Loucy (cell line): ENCODE data around the gene TMIE.

ENCODE experiments used
- EZH2phosphoT487 ChIP-seq: fragments of 200-600 bp; IDR thresholded peaks from 2 replicates; pipeline ENCODE4 v1.6.1; 2018; ENCODE audit warnings: antibody characterized with exemption, mild to moderate bottlenecking, moderate library complexity, borderline replicate concordance
- TF ChIP-seq, protein P1 (sequence below): fragments of 200-600 bp; sonication (generic); conservative IDR thresholded peaks from 2 replicates; pipeline ENCODE4 v1.5.1; 2014; ENCODE audit warnings: mild to moderate bottlenecking, antibody characterized with exemption, low read length

DNA sequence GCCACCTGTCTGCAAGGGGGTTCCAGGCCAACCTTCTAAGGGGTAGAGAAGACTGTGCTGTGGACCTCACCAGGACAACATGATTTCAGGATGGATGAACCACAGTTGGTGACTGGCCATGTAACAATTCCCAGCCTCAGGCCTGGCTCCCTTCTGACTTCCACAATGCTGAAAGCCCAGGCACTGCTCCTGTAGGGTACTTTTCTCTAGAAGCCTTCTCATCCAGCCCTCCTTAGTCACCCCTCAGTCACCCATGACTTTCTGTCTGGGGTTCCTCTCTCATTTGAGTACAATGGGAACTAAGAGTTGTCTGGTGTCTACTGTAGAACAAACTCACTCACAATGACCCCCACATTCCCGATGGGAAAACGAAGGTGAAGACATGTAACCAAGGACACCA is 16.3 kb upstream of the TMIE start:
- TF ChIP-seq, protein P1, sequence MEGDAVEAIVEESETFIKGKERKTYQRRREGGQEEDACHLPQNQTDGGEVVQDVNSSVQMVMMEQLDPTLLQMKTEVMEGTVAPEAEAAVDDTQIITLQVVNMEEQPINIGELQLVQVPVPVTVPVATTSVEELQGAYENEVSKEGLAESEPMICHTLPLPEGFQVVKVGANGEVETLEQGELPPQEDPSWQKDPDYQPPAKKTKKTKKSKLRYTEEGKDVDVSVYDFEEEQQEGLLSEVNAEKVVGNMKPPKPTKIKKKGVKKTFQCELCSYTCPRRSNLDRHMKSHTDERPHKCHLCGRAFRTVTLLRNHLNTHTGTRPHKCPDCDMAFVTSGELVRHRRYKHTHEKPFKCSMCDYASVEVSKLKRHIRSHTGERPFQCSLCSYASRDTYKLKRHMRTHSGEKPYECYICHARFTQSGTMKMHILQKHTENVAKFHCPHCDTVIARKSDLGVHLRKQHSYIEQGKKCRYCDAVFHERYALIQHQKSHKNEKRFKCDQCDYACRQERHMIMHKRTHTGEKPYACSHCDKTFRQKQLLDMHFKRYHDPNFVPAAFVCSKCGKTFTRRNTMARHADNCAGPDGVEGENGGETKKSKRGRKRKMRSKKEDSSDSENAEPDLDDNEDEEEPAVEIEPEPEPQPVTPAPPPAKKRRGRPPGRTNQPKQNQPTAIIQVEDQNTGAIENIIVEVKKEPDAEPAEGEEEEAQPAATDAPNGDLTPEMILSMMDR = no peak
- TF ChIP-seq EZH2phosphoT487 = no peak
